Breast epithelium (tissue), 4 donors: Measurements from ENCODE around the gene SDK1. TPM values are rescaled to one million over a fixed set of nuclear protein-coding genes. Genes with fewer than 3 reads are reported as not detected.

Experiments used
- DNase-seq, 2 donors: peaks; one replicate each; pipeline ENCODE4 v3.0.0-alpha.2; 2019; ENCODE audit warnings: low spot score in 2 of 2
- H3K27ac ChIP-seq, 2 donors: fragments of 200-600 bp; sonication (generic) in 1 of 2; one replicate each; pipeline ENCODE4 v1.5.1; 2016 to 2019; ENCODE audit warnings: mild to moderate bottlenecking in 1 of 2
- H3K27me3 ChIP-seq, 2 donors: fragments of 200-600 bp; sonication (generic) in 1 of 2; one replicate each; pipeline versions ENCODE4 v1.5.1 to v1.6.0; 2017 to 2019; ENCODE audit warnings: control low read depth in 1 of 2, mild to moderate bottlenecking in 1 of 2
- H3K36me3 ChIP-seq: fragments of 200-600 bp; one replicate; pipeline ENCODE4 v1.5.1; 2019
- H3K4me1 ChIP-seq, 2 donors: fragments of 200-600 bp; sonication (generic); one replicate each; pipeline ENCODE4 v1.5.1; 2016 to 2019; ENCODE audit warnings: control low read depth in 1 of 2
- H3K4me3 ChIP-seq, 3 donors: fragments of 200-600 bp; sonication (generic); 1 replicate in 2 of 3; 2 replicates in 1 of 3; pipeline ENCODE4 v1.5.1; 2016 to 2019; ENCODE audit warnings: mild to moderate bottlenecking in 3 of 3, moderate library complexity in 2 of 3
- H3K9me3 ChIP-seq, 2 donors: fragments of 200-600 bp; sonication (generic) in 1 of 2; one replicate each; pipeline ENCODE4 v1.5.1; 2016 to 2019; ENCODE audit warnings: control low read depth in 1 of 2
- POLR2A ChIP-seq: fragments of 450-650 bp; IDR thresholded peaks from one replicate; pipeline ENCODE4 v1.6.1; 2016; ENCODE audit warnings: antibody characterized with exemption, mild to moderate bottlenecking, moderate library complexity
- POLR2AphosphoS5 ChIP-seq, 3 donors: sonication (generic); formaldehyde crosslinking; IDR thresholded peaks; one replicate each; pipeline ENCODE4 v1.6.1; 2017; ENCODE audit warnings: antibody characterized with exemption in 3 of 3
- intact Hi-C: fragments of 100-400 bp; cut with DNase I; formaldehyde crosslinking; loops from one replicate; pipeline ENCODE4 v1.15.1; 2023; ENCODE audit warnings: low total_unique reads
- total RNA-seq, 3 donors: library from RNA; depleted of rRNA; stranded (reverse); fragments of >200 nt; gene quantifications; one replicate each; pipeline ENCODE4 v1.1.0, GENCODE V29; 2016
- TF ChIP-seq, protein P1 (sequence below), 3 donors: fragments of 450-650 bp; IDR thresholded peaks; one replicate each; pipeline ENCODE4 v1.5.1; 2016 to 2017; ENCODE audit warnings: antibody characterized with exemption in 3 of 3, mild to moderate bottlenecking in 3 of 3, moderate library complexity in 3 of 3

SDK1 gene
- total RNA-seq, 3 donors from 2014 or later, result 3.7 to 18.2 (median 6.6) TPM

DNA sequence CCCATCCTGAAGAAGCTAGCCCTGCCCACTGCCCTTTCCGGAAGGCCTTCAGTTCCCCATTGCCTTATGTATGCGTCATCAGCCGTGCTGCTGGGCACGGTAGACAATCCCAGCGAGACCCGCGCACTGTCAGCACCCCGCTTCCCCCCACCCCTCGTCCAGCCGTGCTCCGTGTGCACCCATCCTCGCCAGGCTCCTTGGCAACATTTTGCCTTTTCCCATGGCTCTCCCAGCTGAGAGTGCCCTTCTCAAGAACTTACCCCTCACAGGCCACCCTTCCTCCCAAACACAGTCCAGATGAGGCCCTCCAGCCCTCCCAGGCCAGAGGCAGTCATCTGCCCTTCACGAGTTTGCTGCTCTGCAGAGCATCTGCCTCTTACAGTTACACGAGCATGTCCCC lies 747.3 kb downstream of the SDK1 start:
- Histone ChIP-seq H3K9me3 (no peaks in the 10 kb centered on the region), H3K27me3 (no peaks in the 10 kb centered on the region), H3K4me1 (no peaks in the 10 kb centered on the region), H3K27ac (no peak overlapping the region), H3K4me3 (no peak overlapping the region), H3K36me3 (no peaks in the 10 kb centered on the region)
- DNase-seq, result no peak
- TF ChIP-seq, protein P1, sequence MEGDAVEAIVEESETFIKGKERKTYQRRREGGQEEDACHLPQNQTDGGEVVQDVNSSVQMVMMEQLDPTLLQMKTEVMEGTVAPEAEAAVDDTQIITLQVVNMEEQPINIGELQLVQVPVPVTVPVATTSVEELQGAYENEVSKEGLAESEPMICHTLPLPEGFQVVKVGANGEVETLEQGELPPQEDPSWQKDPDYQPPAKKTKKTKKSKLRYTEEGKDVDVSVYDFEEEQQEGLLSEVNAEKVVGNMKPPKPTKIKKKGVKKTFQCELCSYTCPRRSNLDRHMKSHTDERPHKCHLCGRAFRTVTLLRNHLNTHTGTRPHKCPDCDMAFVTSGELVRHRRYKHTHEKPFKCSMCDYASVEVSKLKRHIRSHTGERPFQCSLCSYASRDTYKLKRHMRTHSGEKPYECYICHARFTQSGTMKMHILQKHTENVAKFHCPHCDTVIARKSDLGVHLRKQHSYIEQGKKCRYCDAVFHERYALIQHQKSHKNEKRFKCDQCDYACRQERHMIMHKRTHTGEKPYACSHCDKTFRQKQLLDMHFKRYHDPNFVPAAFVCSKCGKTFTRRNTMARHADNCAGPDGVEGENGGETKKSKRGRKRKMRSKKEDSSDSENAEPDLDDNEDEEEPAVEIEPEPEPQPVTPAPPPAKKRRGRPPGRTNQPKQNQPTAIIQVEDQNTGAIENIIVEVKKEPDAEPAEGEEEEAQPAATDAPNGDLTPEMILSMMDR (IDR thresholded peaks at IDR 0.05), result no peak
- TF ChIP-seq POLR2A, result no peak
- TF ChIP-seq POLR2AphosphoS5 (IDR thresholded peaks at IDR 0.05), result no peak
- intact Hi-C loops, result no loop called here

DNA sequence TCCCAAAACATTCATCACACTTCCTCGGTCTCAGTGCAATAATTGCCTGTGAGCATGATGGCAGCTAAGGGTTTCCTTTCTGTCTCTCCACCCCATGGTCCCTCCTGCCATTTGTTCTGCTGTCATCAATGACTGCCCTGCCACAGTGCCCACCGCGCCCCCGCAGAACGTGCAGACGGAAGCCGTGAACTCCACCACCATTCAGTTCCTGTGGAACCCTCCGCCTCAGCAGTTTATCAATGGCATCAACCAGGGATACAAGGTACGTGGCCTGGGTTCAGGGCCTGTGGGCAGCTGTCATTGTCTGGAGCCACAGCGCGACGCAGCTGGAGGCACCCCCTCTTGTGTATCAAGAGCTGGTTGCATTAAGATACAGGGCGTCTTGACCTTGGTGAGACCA lies 748.1 kb downstream of the SDK1 start:
- Histone ChIP-seq H3K9me3 (no peaks in the 10 kb centered on the region), H3K27ac (no peak overlapping the region), H3K36me3 (no peaks in the 10 kb centered on the region), H3K4me1 (no peaks in the 10 kb centered on the region), H3K27me3 (no peaks in the 10 kb centered on the region), H3K4me3 (no peak overlapping the region)
- intact Hi-C loops, result no loop called here
- TF ChIP-seq POLR2AphosphoS5 (IDR thresholded peaks at IDR 0.05), result no peak
- no peak for TF ChIP-seq POLR2A
- TF ChIP-seq, protein P1 (IDR thresholded peaks at IDR 0.05), result no peak
- DNase-seq, result no peak

DNA sequence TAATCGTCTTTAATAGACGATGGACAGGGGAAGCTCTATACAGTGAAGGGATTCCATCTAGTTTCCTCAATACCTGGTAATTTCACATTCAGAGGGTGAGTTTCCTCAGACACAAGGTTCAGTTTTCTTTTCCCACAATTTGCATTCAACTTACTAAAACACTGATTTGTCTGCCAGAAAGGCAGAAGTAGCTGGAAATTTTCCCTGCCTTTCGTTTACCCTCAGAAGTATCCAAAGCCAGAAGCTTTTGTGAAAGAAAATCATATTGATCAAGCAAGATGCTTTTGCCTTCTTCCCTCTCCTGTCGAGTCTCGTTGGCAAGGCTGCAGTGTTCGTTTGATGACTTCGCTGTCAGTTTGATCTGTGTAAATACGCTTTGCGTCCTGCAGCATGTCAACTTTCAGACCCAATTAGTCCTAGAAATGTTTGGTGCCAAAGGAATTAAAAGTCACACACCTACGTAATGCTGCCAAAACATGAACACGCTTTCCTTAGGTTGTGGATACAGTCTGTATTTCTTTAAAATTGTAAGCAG lies 749.1 kb downstream of the SDK1 start:
- Histone ChIP-seq H3K4me3 (no peak overlapping the region), H3K27ac (no peak overlapping the region), H3K36me3 (no peaks in the 10 kb centered on the region), H3K4me1 (no peaks in the 10 kb centered on the region), H3K27me3 (no peaks in the 10 kb centered on the region), H3K9me3 (no peaks in the 10 kb centered on the region)
- TF ChIP-seq, protein P1 (IDR thresholded peaks at IDR 0.05), result no peak
- TF ChIP-seq POLR2A (no peak), POLR2AphosphoS5 (IDR thresholded peaks at IDR 0.05) (no peak)
- intact Hi-C loops, result no loop called here
- no peak for DNase-seq

DNA sequence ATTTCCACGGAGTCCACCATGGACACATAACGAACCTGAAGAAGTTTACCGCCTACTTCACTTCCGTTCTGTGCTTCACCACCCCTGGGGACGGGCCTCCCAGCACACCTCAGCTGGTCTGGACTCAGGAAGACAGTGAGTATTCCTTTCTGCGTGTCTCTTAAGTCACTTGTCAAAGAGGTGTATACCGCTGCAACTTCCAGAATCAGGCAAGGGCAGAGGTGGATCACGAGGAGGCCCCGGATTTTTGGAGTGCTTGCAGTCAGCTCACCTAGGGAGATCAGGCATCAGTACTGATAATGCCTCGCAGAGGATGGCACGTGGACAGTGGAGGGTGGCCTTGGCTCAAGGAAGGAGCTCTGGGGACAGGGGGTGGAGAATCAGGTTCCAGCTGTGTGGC lies 750.6 kb downstream of the SDK1 start:
- Histone ChIP-seq H3K27me3 (no peaks in the 10 kb centered on the region), H3K9me3 (no peaks in the 10 kb centered on the region), H3K4me1 (no peaks in the 10 kb centered on the region), H3K36me3 (no peaks in the 10 kb centered on the region), H3K4me3 (no peak overlapping the region), H3K27ac (no peak overlapping the region)
- no peak for DNase-seq
- no peak for TF ChIP-seq POLR2A
- TF ChIP-seq, protein P1 (IDR thresholded peaks at IDR 0.05), result no peak
- TF ChIP-seq POLR2AphosphoS5 (IDR thresholded peaks at IDR 0.05), result no peak
- intact Hi-C loops, result no loop called here

DNA sequence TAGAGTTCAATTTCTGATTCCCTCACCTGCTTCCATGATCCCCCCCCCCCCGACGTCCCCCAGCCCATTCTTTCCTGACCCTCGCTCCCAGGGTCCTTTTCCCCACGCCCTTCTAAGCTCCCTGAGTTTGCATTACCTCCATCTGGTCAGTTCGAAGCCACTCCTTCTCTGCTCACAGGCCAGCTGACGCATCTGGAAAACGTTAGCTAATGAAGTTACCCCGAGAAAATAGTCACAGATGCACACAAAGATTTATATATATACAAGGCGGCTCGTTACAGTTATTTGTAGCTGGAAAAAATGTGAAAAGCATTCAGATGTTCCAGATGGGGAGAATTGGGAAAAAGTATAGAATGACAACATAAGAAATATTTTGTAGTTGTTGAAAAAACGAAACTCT lies 751.1 kb downstream of the SDK1 start:
- intact Hi-C loops, result no loop called here

More for the DNA sequence above, 751.1 kb downstream of the SDK1 start:
- no peaks in the 10 kb centered on the region for H3K9me3 ChIP-seq
- no peaks in the 10 kb centered on the region for H3K27me3 ChIP-seq
- no peaks in the 10 kb centered on the region for H3K4me1 ChIP-seq
- no peaks in the 10 kb centered on the region for H3K36me3 ChIP-seq
- H3K27ac ChIP-seq, result no peak overlapping the region
- no peak for DNase-seq
- no peak for TF ChIP-seq POLR2A
- TF ChIP-seq, protein P1 (IDR thresholded peaks at IDR 0.05), result no peak
- no peak for TF ChIP-seq POLR2AphosphoS5 (IDR thresholded peaks at IDR 0.05)
- H3K4me3 ChIP-seq, result no peak overlapping the region
